HEK293 (cell line): ENCODE results near the gene NHP2.

ENCODE experiments used
- AEBP2 ChIP-seq: fragments of 450-650 bp; formaldehyde crosslinking; IDR thresholded peaks from 2 replicates; pipeline ENCODE4 v1.5.1; 2016; ENCODE audit warnings: missing biosample characterization, missing genetic modification characterization, borderline replicate concordance
- CTCF ChIP-seq: fragments of 450-650 bp; formaldehyde crosslinking; IDR thresholded peaks from 2 replicates; pipeline ENCODE4 v1.5.1; 2016; ENCODE audit warnings: missing biosample characterization, missing genetic modification characterization
- EGR2 ChIP-seq: fragments of 450-650 bp; formaldehyde crosslinking; IDR thresholded peaks from 2 replicates; pipeline ENCODE4 v1.5.1; 2016; ENCODE audit warnings: low read depth, missing biosample characterization, missing genetic modification characterization
- ELK4 ChIP-seq: IDR thresholded peaks from 2 replicates; pipeline ENCODE4 v1.6.1; 2011; ENCODE audit warnings: mild to moderate bottlenecking, low read depth, low read length, borderline replicate concordance
- GLIS2 ChIP-seq: fragments of 450-650 bp; formaldehyde crosslinking; IDR thresholded peaks from 2 replicates; pipeline ENCODE4 v1.5.1; 2016; ENCODE audit warnings: missing biosample characterization, missing genetic modification characterization
- IKZF3 ChIP-seq: fragments of 450-650 bp; IDR thresholded peaks from 2 replicates; pipeline ENCODE4 v1.5.0; 2018; ENCODE audit warnings: missing biosample characterization, mild to moderate bottlenecking, missing genetic modification characterization, moderate library complexity
- KLF1 ChIP-seq: fragments of 450-650 bp; formaldehyde crosslinking; IDR thresholded peaks from 2 replicates; pipeline ENCODE4 v1.5.1; 2016; ENCODE audit warnings: missing biosample characterization, missing genetic modification characterization
- KLF10 ChIP-seq: fragments of 450-650 bp; IDR thresholded peaks from 2 replicates; pipeline ENCODE4 v1.5.1; 2018; ENCODE audit warnings: missing biosample characterization, mild to moderate bottlenecking, missing genetic modification characterization
- PATZ1 ChIP-seq: fragments of 450-650 bp; formaldehyde crosslinking; IDR thresholded peaks from 2 replicates; pipeline ENCODE4 v1.5.1; 2016; ENCODE audit warnings: missing biosample characterization, missing genetic modification characterization
- ZBTB17 ChIP-seq: fragments of 450-650 bp; formaldehyde crosslinking; IDR thresholded peaks from 2 replicates; pipeline ENCODE4 v1.5.1; 2016; ENCODE audit warnings: missing biosample characterization, missing genetic modification characterization
- ZBTB44 ChIP-seq: fragments of 450-650 bp; IDR thresholded peaks from 2 replicates; pipeline ENCODE4 v1.5.1; 2018; ENCODE audit warnings: missing biosample characterization, mild to moderate bottlenecking, missing genetic modification characterization
- ZBTB48 ChIP-seq: fragments of 450-650 bp; formaldehyde crosslinking; IDR thresholded peaks from 2 replicates; pipeline ENCODE4 v1.5.1; 2016; ENCODE audit warnings: missing biosample characterization, missing genetic modification characterization
- ZFHX2 ChIP-seq: fragments of 450-650 bp; formaldehyde crosslinking; conservative IDR thresholded peaks from 2 replicates; pipeline ENCODE4 v1.5.1; 2016; ENCODE audit warnings: missing biosample characterization, missing genetic modification characterization
- ZNF112 ChIP-seq: fragments of 450-650 bp; formaldehyde crosslinking; IDR thresholded peaks from 2 replicates; pipeline ENCODE4 v1.5.0; 2017; ENCODE audit warnings: missing biosample characterization, missing genetic modification characterization
- ZNF239 ChIP-seq: fragments of 450-650 bp; formaldehyde crosslinking; IDR thresholded peaks from 2 replicates; pipeline ENCODE4 v1.5.1; 2016; ENCODE audit warnings: missing biosample characterization, missing genetic modification characterization
- ZNF37A ChIP-seq: fragments of 450-650 bp; IDR thresholded peaks from 2 replicates; pipeline ENCODE4 v1.5.1; 2018; ENCODE audit warnings: missing biosample characterization, missing genetic modification characterization
- ZNF398 ChIP-seq: fragments of 450-650 bp; formaldehyde crosslinking; IDR thresholded peaks from 2 replicates; pipeline ENCODE4 v1.5.1; 2017; ENCODE audit warnings: missing biosample characterization, missing genetic modification characterization
- ZNF529 ChIP-seq: fragments of 450-650 bp; formaldehyde crosslinking; IDR thresholded peaks from 2 replicates; pipeline ENCODE4 v1.5.1; 2017; ENCODE audit warnings: missing genetic modification characterization, missing biosample characterization; ENCODE audit not compliant: insufficient replicate concordance
- ZNF561 ChIP-seq: fragments of 450-650 bp; IDR thresholded peaks from 2 replicates; pipeline ENCODE4 v1.5.1; 2018; ENCODE audit warnings: missing biosample characterization, missing genetic modification characterization, borderline replicate concordance
- ZNF610 ChIP-seq: fragments of 450-650 bp; formaldehyde crosslinking; IDR thresholded peaks from 2 replicates; pipeline ENCODE4 v1.5.1; 2016; ENCODE audit warnings: missing biosample characterization, missing genetic modification characterization, borderline replicate concordance
- ZNF677 ChIP-seq: fragments of 450-650 bp; IDR thresholded peaks from 2 replicates; pipeline ENCODE4 v1.5.0; 2018; ENCODE audit warnings: missing biosample characterization, mild to moderate bottlenecking, missing genetic modification characterization, moderate library complexity
- ZNF692 ChIP-seq: fragments of 450-650 bp; formaldehyde crosslinking; IDR thresholded peaks from 2 replicates; pipeline ENCODE4 v1.5.1; 2016; ENCODE audit warnings: missing biosample characterization, missing genetic modification characterization
- ZNF707 ChIP-seq: fragments of 450-650 bp; formaldehyde crosslinking; IDR thresholded peaks from 2 replicates; pipeline ENCODE4 v1.5.1; 2016; ENCODE audit warnings: missing biosample characterization, missing genetic modification characterization
- ZNF76 ChIP-seq: fragments of 450-650 bp; formaldehyde crosslinking; IDR thresholded peaks from 2 replicates; pipeline ENCODE4; 2016; ENCODE audit warnings: low read depth, missing biosample characterization, missing genetic modification characterization, borderline replicate concordance
- ZSCAN23 ChIP-seq: fragments of 450-650 bp; formaldehyde crosslinking; IDR thresholded peaks from 2 replicates; pipeline ENCODE4 v1.5.1; 2016; ENCODE audit warnings: missing biosample characterization, missing genetic modification characterization
- ZSCAN30 ChIP-seq: fragments of 450-650 bp; IDR thresholded peaks from 2 replicates; pipeline ENCODE4 v1.5.1; 2018; ENCODE audit warnings: missing biosample characterization, mild to moderate bottlenecking, missing genetic modification characterization, moderate library complexity

NHP2 gene

GRCh38 chr5:178113141-178113787 lies 40.4 kb downstream of the NHP2 start, which contains the start of gene N4BP3 (continued):
- TF ChIP-seq ZNF561 (tag by site-specific recombination) (peak; percentile 73; the same call in 1 of the 2 replicates), ZSCAN23 (tag by site-specific recombination) (no peak), ZBTB44 (tag by site-specific recombination) (peak; percentile 57; the same call in 1 of the 2 replicates), PATZ1 (peak; percentile 23; the same call in 1 of the 2 replicates), AEBP2 (tag by site-specific recombination) (no peak), CTCF (peak; percentile 46; the same call in 1 of the 2 replicates), ZNF692 (tag by site-specific recombination) (no peak), GLIS2 (no peak), IKZF3 (tag by site-specific recombination) (peak; percentile 71), ZNF398 (tag by site-specific recombination) (peak; percentile 52), ZBTB48 (tag by site-specific recombination) (0 out of 2 replicates have a peak, but pooled peaks have one; percentile 43), KLF10 (peak; percentile 96), ZFHX2 (tag by site-specific recombination) (peak; percentile 97), ZNF529 (tag by site-specific recombination) (no peak), ZBTB17 (tag by site-specific recombination) (no peak), ZNF610 (tag by site-specific recombination) (no peak), ELK4 (peak; percentile 63; the same call in 1 of the 2 replicates), ZNF677 (peak; percentile 69), ZNF707 (tag by site-specific recombination) (no peak), ZSCAN30 (tag by site-specific recombination) (peak; percentile 62; the same call in 1 of the 2 replicates), ZNF37A (tag by site-specific recombination) (peak; percentile 37; the same call in 1 of the 2 replicates), ZNF112 (tag by site-specific recombination) (no peak), ZNF239 (tag by site-specific recombination) (no peak), ZNF76 (no peak), KLF1 (tag by site-specific recombination) (0 out of 2 replicates have a peak, but pooled peaks have one; percentile 7), EGR2 (peak; percentile 89)
